HUES48 (cell line): ENCODE data around the gene TMED6.

Experiments used
- H3K27ac ChIP-seq: one replicate; pipeline ENCODE4 v1.7.0; 2013; ENCODE audit warnings: low read depth, low read length, inconsistent platforms
- H3K27me3 ChIP-seq: 2 replicates; pipeline ENCODE4 v1.6.1; 2013; ENCODE audit warnings: mild to moderate bottlenecking, low read length; ENCODE audit not compliant: control insufficient read depth, insufficient read depth
- H3K36me3 ChIP-seq: 2 replicates; pipeline ENCODE4 v1.6.1; 2013; ENCODE audit warnings: low read length; ENCODE audit not compliant: control insufficient read depth, insufficient read depth
- H3K4me1 ChIP-seq: 2 replicates; pipeline ENCODE4 v1.6.1; 2013; ENCODE audit warnings: mild to moderate bottlenecking, low read length; ENCODE audit not compliant: control insufficient read depth, insufficient read depth
- H3K4me3 ChIP-seq: 2 replicates; pipeline ENCODE4 v1.5.1; 2013; ENCODE audit warnings: mild to moderate bottlenecking, low read depth, low read length
- H3K9ac ChIP-seq: 2 replicates; pipeline ENCODE4 v1.6.1; 2013; ENCODE audit warnings: mild to moderate bottlenecking, low read depth, low read length, moderate library complexity
- H3K9me3 ChIP-seq: 2 replicates; pipeline ENCODE4 v1.6.1; 2013; ENCODE audit warnings: low read length; ENCODE audit not compliant: control insufficient read depth, insufficient read depth

TMED6 gene

GRCh38 chr16:69351309-69352027 is at the start of gene TMED6:
TSS of gene TMED6 (minus strand) at chr16:69351786. CDS start at chr16:69351753, 33 bp downstream.
- Histone ChIP-seq H3K27ac (no peak within 1 kb of the TSS), H3K4me3 (no peak within 1 kb of the TSS), H3K27me3 (no peaks in the 10 kb centered on the region), H3K4me1 (no peaks in the 10 kb centered on the region), H3K9me3 (no peaks in the 10 kb centered on the region), H3K36me3 (no peaks in the 10 kb centered on the region), H3K9ac (no peak within 1 kb of the TSS)

GRCh38 chr16:69399361-69399760 is 47.8 kb upstream of the TMED6 start:
- H3K27ac ChIP-seq = no peak overlapping the region
- H3K9ac ChIP-seq = no peak overlapping the region

GRCh38 chr16:69397821-69398521 is 46.4 kb upstream of the TMED6 start:
- Histone ChIP-seq H3K27ac (peak overlapping the region; percentile 30), H3K4me1 (peaks cover 6% of the 10 kb centered on the region; the same call in 1 of the 2 replicates), H3K4me3 (no peak overlapping the region), H3K9ac (no peak overlapping the region), H3K36me3 (no peaks in the 10 kb centered on the region), H3K9me3 (no peaks in the 10 kb centered on the region), H3K27me3 (no peaks in the 10 kb centered on the region)

More at GRCh38 chr16:69399361-69399760, 47.8 kb upstream of the TMED6 start:
- no peaks in the 10 kb centered on the region for H3K27me3 ChIP-seq
- no peaks in the 10 kb centered on the region for H3K36me3 ChIP-seq
- peaks cover 12% of the 10 kb centered on the region for H3K4me1 ChIP-seq
- H3K4me3 ChIP-seq = no peak overlapping the region
- H3K9me3 ChIP-seq = no peaks in the 10 kb centered on the region

- Histone ChIP-seq H3K27me3 (no peaks in the 10 kb centered on the region), H3K4me3 (no peak overlapping the region), H3K27ac (peak overlapping the region; percentile 73), H3K4me1 (peaks cover 6% of the 10 kb centered on the region; the same call in 1 of the 2 replicates), H3K9ac (no peak overlapping the region), H3K9me3 (no peaks in the 10 kb centered on the region), H3K36me3 (no peaks in the 10 kb centered on the region)
These were observed 44.8 kb upstream of the TMED6 start for GRCh38 chr16:69396187-69397061.

- H3K4me3 ChIP-seq = no peak overlapping the region
- no peaks in the 10 kb centered on the region for H3K36me3 ChIP-seq
- H3K9ac ChIP-seq = no peak overlapping the region
- no peak overlapping the region for H3K27ac ChIP-seq
- no peaks in the 10 kb centered on the region for H3K27me3 ChIP-seq
- H3K4me1 ChIP-seq = peaks cover 6% of the 10 kb centered on the region; the same call in 1 of the 2 replicates
- H3K9me3 ChIP-seq = no peaks in the 10 kb centered on the region
These were observed 44.2 kb upstream of the TMED6 start for GRCh38 chr16:69395859-69396186.

GRCh38 chr16:69393898-69394849 is 42.6 kb upstream of the TMED6 start:
- no peak overlapping the region for H3K27ac ChIP-seq
- H3K36me3 ChIP-seq = no peaks in the 10 kb centered on the region
- H3K4me3 ChIP-seq = no peak overlapping the region
- no peaks in the 10 kb centered on the region for H3K9me3 ChIP-seq
- H3K27me3 ChIP-seq = no peaks in the 10 kb centered on the region
- no peak overlapping the region for H3K9ac ChIP-seq
- H3K4me1 ChIP-seq = peaks cover 6% of the 10 kb centered on the region; the same call in 1 of the 2 replicates

- H3K27ac ChIP-seq = no peak overlapping the region
- H3K4me3 ChIP-seq = no peak overlapping the region; the same call in 1 of the 2 replicates
- no peaks in the 10 kb centered on the region for H3K4me1 ChIP-seq
- peaks cover 29% of the 10 kb centered on the region for H3K36me3 ChIP-seq
- H3K9me3 ChIP-seq = no peaks in the 10 kb centered on the region
- no peak overlapping the region for H3K9ac ChIP-seq
- no peaks in the 10 kb centered on the region for H3K27me3 ChIP-seq
These were observed 35.0 kb upstream of the TMED6 start for GRCh38 chr16:69386596-69386995.

- no peaks in the 10 kb centered on the region for H3K9me3 ChIP-seq
- H3K4me3 ChIP-seq = peak overlapping the region; percentile 68
- no peaks in the 10 kb centered on the region for H3K27me3 ChIP-seq
- no peaks in the 10 kb centered on the region for H3K4me1 ChIP-seq
- peak overlapping the region; percentile 83 for H3K9ac ChIP-seq
- peak overlapping the region; percentile 79 for H3K27ac ChIP-seq
- peaks cover 43% of the 10 kb centered on the region for H3K36me3 ChIP-seq
These were observed 33.4 kb upstream of the TMED6 start for GRCh38 chr16:69384974-69385373.

GRCh38 chr16:69382421-69382820 is 30.8 kb upstream of the TMED6 start:
- Histone ChIP-seq H3K27me3 (no peaks in the 10 kb centered on the region), H3K36me3 (peaks cover 69% of the 10 kb centered on the region), H3K4me1 (no peaks in the 10 kb centered on the region), H3K9me3 (no peaks in the 10 kb centered on the region), H3K9ac (no peak overlapping the region), H3K27ac (no peak overlapping the region), H3K4me3 (no peak overlapping the region)

- Histone ChIP-seq H3K9me3 (no peaks in the 10 kb centered on the region), H3K36me3 (peaks cover 70% of the 10 kb centered on the region), H3K27me3 (no peaks in the 10 kb centered on the region), H3K4me1 (no peaks in the 10 kb centered on the region), H3K9ac (no peak overlapping the region), H3K27ac (no peak overlapping the region), H3K4me3 (no peak overlapping the region)
These were observed 29.6 kb upstream of the TMED6 start for GRCh38 chr16:69381231-69381630.
